ENCODE results near the gene ATP6V0A1.
"Not testable (repeated sequence)": the region's sequence is repeated elsewhere in the genome, so short reads cannot be mapped to it uniquely, and the experiment has no call there.

The ATP6V0A1 gene

GRCh38 chr17:42543190-42544079 lies 84.8 kb downstream of the ATP6V0A1 start:
- no peak for DNase-seq

- DNase-seq = no peak
These were observed 86.2 kb downstream of the ATP6V0A1 start for GRCh38 chr17:42544874-42545283.

DNA sequence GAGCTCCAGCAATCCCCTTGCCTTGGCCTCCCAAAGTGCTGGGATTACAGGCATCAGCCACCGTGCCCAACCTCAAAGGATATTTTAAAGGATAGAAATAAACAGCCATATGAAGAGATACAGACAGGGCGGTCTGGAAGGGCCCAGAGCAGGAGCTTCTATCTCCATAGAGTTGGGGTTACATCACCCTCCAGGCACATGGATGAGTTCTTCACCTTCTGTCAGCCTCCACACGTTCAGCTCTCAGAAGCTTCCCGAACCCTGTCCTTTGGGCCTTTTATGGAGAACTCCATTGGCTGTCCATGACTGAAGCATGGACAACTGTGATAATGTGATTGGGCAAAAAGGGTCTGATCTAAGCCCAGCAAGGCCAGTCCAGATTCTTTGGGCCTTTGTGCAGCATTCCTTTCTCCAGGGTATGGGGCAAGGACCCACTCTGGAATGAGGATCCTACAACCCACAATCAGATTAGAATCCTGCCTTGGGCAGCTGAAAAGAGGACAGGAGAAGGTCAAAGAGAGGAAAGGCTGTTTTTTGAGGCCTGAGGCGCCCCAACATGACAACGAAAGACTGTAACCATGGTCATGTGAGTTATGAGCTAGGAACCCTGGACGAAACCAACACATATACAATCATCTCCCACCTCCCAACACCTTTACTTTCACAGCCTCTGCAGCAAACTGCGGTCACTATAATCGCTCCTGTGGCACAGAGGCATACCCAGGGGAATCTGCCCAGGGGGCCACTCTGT lies 87.3 kb downstream of the ATP6V0A1 start:
- not testable (repeated sequence) for DNase-seq

- no peak for DNase-seq
These were observed 88.4 kb downstream of the ATP6V0A1 start for GRCh38 chr17:42547001-42547461.

DNA sequence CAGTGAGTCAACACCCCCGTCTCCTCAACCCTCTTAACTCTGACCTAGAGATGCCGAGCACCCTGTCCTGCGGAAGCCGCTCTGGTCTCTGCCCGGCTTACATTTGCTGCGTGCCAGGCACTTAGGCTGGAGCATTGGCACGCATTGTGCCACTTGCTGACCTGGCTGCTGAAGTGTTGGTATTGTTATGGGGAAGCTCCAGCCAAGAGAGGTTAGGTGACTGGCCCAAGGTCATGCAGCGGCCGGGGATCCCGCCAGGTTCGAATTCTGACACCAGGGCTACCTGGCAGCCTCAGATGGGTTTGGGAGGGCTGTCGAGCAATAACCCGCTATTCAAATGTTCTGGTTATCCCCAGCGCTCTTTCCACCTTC lies 89.0 kb downstream of the ATP6V0A1 start:
- no peak for DNase-seq

GRCh38 chr17:42548070-42548837 lies 89.6 kb downstream of the ATP6V0A1 start:
- DNase-seq = peak; percentile 56

DNA sequence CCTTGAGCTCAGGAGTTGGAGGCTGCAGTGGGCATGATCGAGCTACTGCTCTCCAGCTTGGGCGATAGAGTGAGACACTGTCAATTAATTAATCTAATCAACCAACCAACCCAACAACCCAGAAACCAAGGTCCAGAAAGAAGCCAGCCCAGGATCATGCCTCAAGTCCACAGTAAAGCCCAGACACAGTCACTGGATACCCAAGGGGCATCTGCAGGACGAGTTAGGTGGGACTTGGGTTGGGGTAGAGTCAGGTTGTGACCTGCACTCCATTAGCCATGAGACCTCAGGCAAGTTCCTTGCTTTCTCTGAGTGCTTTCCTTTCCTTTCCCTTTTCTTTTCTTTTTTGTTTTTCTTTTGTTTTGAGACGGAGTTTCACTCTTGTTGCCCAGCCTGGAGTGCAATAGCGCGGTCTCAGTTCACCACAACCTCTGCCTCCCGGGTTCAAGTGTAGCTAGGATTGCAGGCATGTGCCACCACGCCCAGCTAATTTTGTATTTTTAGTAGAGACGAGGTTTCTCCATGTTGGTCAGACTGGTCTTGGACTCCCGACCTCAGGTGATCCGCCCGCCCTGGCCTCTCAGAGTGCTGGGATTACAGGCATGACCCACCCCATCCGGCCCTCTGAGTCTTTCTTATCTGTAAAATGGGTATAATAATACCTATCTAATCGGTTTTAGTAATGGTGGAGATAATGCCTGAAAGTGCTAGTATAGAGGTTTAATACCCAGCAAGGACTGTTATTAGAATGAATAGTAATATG lies 90.5 kb downstream of the ATP6V0A1 start:
- no peak for DNase-seq

DNA sequence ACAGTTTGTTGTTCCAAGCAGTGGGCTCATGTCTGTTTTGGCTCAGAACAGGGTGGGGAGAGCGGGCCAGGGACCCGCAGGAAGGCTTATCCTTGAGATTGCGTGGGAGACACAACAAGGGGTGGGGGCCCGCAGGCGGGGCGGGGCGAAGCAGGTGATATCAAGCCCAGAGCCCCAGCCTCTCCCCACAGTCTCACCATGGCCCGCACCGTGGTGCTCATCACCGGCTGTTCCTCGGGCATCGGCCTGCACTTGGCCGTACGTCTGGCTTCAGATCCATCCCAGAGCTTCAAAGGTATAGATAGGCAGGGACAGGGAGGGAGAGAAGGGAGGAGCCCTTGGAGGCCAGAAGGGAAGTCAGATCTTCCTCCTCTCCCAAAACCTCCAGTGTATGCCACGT lies 94.1 kb downstream of the ATP6V0A1 start, which contains the start of gene HSD17B1:
HSD17B1 (plus strand) TSS at position 188 of the 400 bp plus-strand sequence; CDS start at position 199, 11 bp downstream.
- not testable (repeated sequence) for DNase-seq

- no peak for DNase-seq
These were observed 94.6 kb downstream of the ATP6V0A1 start for GRCh38 chr17:42553161-42553818.

- no peak for DNase-seq
These were observed 95.2 kb downstream of the ATP6V0A1 start for GRCh38 chr17:42553866-42554249.

GRCh38 chr17:42554250-42555121 lies 95.8 kb downstream of the ATP6V0A1 start:
- DNase-seq = peak; percentile 61

DNA sequence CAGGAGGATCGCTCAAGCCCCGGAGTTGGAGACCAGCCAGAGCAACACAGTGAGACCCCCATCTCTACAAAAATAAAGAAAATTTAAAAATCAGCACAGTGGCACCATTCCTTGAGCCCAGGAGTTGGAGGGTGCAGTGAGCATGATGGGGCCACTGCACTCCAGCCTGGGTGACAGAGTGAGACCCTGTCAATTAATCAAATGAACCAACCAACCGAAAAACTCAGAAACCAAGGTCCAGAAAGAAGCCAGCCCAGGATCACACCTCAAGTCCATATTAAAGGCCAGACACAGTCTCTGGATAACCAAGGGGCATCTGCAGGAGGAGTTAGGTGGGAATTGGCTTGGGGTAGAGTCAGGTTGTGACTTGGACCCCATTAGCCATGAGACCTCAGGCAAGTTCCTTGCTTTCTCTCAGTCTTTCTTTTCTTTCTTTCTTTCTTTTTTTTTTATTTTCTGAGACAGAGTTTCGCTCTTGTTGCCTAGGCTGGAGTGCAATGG lies 96.5 kb downstream of the ATP6V0A1 start:
- DNase-seq = no peak

GRCh38 chr17:42555961-42556617 lies 97.4 kb downstream of the ATP6V0A1 start:
- DNase-seq = not testable (repeated sequence)

DNA sequence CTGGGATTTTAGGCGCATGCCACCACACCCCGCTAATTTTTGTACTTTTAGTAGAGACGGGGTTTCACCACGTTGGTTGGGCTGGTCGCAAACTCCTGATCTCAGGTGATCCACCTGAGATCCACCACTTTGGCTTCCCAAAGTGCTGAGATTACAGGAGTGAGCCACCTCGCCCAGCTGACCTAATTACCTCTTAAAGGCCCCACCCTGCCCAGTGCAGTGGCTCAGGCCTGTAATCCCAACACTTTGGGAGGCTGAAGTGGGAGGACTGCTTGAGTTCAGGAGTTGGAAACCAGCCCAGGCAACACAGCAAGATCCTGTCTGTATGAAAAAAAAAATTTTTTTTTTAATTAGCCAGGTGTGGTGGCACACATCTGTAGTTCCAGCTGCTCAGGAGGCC lies 100.4 kb downstream of the ATP6V0A1 start:
- no peak for DNase-seq

DNA sequence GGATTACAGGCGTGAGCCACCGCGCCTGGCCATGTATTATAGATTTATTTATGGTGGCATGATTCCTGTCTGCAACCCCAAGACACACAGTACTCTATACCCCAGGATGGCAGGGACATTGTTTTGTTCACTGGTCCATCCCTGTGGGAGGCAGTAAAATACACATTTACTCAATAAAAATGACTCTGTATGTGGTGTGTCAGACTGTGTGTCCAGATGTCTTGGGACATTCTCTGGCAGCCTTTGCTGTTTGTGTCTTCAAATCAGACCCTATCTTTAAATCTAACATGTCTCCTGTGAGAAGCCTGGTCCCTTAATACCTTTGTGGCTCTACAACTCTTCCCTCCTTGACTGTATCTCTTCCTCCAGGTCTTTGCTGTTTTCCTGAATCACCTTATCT lies 101.6 kb downstream of the ATP6V0A1 start:
- DNase-seq = no peak

GRCh38 chr17:42561897-42562387 lies 103.3 kb downstream of the ATP6V0A1 start, which contains the start of gene COASY:
Gene COASY, plus strand, starts transcription at chr17:42562148. Its CDS starts 475 bp downstream, at chr17:42562623.
- peak; percentile 97 for DNase-seq

DNA sequence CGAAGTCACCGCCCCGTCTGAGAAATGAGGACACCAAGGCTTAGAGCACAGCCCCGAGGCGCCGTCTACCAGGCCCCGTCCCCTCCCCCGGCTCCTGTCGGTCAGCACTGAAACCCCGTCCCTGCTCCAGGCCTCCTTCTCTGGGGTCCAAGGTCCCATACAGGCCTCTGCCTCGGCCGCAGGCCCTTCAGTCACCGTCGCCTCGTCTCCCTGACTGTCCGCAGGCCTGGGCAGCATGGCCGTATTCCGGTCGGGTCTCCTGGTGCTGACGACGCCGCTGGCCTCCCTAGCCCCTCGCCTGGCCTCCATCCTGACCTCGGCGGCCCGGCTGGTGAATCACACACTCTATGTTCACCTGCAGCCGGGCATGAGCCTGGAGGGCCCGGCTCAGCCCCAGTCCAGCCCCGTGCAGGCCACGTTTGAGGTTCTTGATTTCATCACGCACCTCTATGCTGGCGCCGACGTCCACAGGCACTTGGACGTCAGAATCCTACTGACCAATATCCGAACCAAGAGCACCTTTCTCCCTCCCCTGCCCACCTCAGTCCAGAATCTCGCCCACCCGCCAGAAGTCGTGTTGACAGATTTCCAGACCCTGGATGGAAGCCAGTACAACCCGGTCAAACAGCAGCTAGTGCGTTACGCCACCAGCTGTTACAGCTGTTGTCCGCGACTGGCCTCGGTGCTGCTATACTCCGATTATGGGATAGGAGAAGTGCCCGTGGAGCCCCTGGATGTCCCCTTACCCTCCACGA lies 103.9 kb downstream of the ATP6V0A1 start:
- no peak for DNase-seq

DNA sequence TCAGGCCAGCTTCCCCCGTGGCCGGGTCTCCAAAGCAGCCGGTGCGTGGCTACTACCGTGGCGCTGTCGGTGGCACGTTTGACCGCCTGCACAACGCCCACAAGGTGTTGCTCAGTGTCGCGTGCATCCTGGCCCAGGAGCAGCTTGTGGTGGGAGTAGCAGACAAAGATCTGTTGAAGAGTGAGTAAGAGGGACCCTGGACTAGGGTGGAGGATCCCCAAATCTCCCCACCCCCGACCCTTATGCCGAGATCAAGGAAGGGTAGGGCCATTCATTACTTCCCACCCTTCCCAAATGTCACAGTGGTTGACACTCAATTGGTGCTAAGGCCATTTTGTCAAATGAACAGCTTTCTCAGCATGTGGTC lies 104.4 kb downstream of the ATP6V0A1 start:
- DNase-seq = no peak

GRCh38 chr17:42563543-42563942 lies 104.9 kb downstream of the ATP6V0A1 start:
- DNase-seq = no peak
